ENCODE measurements around the gene HUNK.
"Not testable (repeated sequence)": the region's sequence is repeated elsewhere in the genome, so short reads cannot be mapped to it uniquely, and the experiment has no call there.

The HUNK gene

DNA sequence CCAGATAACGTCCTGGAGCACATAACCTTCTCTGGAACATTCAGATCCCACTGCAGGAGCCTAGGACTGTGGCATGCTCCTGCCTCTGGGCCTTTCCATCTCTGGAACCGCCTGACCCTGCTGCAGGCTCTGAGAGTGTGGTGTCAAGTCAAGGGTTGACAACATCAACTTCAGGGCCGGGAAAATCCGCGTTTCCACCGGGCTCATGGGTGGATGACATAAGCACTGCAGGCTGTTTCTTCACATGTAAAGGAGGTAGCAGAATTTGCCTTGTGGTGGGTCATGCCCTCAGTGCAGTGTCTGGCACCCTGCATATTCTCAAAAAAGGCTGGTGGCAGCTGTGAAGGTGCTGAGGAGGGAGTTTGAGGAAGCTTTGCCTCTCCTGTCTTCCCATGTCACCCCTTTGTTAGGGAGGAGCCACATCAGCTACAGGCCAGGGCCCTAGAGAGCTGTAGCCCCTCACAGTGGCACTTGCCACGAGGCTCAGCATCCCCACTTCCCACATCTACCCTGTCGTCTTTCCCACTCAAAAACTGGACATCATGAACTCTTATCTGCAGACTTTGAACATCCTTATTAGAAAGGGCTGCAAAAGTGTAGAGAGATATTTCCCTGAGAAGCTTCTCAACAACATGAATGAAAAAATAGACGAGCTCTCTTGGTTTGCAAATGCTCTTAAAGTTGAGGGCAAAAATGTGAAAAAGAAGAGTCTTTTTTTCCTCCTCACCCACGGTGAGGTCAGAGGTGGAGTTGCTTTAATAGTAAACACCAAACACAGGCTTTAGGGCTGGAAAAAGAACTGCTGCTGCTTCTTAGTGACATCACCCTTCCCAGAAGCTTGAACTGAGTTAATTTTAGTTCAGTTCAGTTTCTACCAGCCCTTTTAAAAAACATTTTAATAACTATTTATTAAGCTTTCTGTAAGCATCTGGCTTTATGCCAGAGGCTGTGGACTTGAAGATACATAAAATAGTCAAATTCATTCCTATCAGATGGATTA lies 121.3 kb downstream of the HUNK start:
- no peak for DNase-seq (ENCODE audit: low read depth in 2 of 2, low spot score in 1 of 2)

DNA sequence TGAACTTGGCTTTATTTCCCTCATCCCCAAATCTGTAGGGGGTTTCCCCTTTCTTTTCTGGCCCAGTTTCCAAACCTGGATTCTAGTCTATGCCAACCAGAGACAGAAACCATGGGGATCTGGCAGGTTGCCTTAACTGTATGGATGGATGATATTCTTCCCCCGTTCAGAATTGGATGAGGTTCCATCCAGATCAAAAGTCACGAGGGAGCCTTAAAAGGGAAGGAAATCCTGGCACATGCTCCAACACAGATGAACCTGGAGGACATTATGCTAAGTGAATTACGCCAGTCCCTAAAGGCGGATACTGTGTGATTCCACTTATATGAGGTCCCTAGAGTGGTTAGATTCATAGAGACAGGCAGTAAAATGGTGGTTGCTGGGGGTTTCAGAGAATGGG lies 124.4 kb downstream of the HUNK start:
- no peak for DNase-seq (ENCODE audit: low read depth in 2 of 2, low spot score in 1 of 2)

GRCh38 chr21:31999810-32000468 lies 127.1 kb downstream of the HUNK start:
- no peak for DNase-seq (ENCODE audit: low read depth in 2 of 2, low spot score in 1 of 2)

DNA sequence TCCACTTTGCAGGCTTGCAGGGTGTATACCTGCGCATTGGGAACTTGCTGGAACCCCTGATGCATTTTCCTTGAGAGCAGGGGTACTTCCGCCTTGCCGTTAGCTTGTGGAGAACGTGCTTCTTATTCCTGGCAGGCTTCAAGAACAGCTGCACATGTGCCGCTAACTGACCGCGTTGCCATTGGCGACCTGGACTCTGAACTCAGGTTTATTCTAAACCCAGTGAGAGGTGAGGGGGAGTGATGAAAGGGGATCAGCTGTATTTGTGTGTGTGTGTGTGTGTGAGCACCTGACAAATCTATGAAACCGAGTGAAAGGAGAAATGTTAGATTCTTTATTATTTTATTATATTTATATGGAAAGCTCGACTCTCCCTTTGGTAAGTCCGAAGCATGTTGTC lies 128.6 kb downstream of the HUNK start:
- no peak for DNase-seq (ENCODE audit: low read depth in 2 of 2, low spot score in 1 of 2)

GRCh38 chr21:32003411-32003810 lies 130.6 kb downstream of the HUNK start:
- DNase-seq (ENCODE audit: low read depth in 2 of 2, low spot score in 1 of 2): no peak

DNA sequence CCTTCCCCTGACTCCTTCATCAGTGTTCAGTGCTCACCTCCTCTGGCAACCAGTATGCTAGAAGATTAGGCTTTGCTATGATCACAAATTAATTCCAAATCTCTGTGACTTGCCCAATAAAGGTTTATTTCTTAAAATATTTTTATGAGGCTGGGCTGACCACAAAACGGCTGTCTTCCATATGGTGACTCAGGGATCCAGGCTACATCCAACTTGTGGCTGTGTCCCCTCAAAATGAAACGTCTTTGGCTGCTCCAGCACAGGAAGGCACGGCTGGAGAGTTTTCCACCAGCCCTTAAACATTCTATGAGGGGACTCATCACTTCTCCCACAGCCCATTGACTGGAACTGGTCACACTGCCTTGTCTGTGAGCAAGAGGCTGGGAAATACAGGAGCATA lies 131.5 kb downstream of the HUNK start:
- DNase-seq (ENCODE audit: low read depth in 2 of 2, low spot score in 1 of 2): no peak

DNA sequence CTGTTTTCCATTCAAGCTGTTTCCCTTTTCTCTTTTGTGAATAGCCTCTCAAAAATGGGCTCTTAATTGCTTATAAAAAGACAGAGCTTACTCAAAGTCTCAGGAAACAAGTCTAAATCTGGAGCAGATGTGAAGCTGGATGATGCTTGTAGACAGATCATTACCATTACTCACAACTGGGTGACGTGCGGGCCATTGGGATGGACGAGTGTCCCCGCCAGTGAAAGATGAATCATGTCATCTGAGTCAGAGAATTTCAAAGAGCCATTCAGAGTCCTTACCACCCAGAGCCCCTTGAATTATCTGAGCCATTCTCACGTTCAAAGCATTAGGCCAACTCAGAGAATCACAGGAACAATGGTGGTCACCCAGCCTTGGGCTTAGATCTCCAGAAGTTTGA lies 134.6 kb downstream of the HUNK start:
- DNase-seq (ENCODE audit: low read depth in 2 of 2, low spot score in 1 of 2): no peak

- no peak for DNase-seq (ENCODE audit: low read depth in 2 of 2, low spot score in 1 of 2)
Measured at GRCh38 chr21:32008714-32009113, 135.9 kb downstream of the HUNK start.

- no peak for DNase-seq (ENCODE audit: low read depth in 2 of 2, low spot score in 1 of 2)
Measured at GRCh38 chr21:32009263-32009662, 136.4 kb downstream of the HUNK start.

- no peak for DNase-seq (ENCODE audit: low read depth in 2 of 2, low spot score in 1 of 2)
Measured at GRCh38 chr21:32015461-32016139, 142.8 kb downstream of the HUNK start.

DNA sequence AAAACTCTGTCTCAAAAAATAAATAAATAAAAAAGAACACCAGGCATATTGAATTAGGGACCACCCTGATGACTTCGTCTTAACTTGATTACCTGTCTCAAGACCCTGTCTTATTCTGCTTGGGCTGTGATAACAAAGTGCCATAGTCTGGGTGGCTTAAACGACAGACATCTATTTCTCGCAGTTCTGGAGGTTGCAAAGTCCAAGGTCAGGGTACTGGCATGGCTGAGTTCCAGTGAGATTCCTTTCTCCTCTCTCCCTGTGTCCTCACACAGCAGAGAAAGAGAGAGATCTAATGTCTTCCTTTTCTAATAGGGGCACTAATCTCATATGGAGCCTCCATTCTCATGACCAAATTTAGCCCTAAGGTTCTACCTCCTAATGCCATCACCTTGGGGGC lies 145.6 kb downstream of the HUNK start:
- DNase-seq (ENCODE audit: low read depth in 2 of 2, low spot score in 1 of 2): no peak

DNA sequence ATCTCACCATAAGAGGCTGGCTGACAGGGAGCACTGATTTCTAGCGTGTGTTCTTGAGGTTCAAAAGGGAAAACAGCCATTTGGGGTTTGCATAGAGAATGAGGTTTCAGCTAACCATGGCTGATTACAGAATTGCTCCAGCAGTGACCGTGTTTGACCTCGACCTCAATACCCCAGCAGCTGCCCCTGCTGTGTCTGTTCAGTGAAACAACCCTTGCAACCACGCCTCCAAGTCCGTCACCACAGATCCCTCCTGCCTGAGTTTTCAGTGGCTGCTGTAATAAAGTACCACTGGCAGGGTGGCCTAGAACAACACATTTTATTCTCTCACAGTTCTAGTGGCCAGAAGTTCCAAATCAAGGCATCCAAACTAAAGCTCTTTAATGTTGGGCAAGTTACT lies 147.7 kb downstream of the HUNK start:
- no peak for DNase-seq (ENCODE audit: low read depth in 2 of 2, low spot score in 1 of 2)

DNA sequence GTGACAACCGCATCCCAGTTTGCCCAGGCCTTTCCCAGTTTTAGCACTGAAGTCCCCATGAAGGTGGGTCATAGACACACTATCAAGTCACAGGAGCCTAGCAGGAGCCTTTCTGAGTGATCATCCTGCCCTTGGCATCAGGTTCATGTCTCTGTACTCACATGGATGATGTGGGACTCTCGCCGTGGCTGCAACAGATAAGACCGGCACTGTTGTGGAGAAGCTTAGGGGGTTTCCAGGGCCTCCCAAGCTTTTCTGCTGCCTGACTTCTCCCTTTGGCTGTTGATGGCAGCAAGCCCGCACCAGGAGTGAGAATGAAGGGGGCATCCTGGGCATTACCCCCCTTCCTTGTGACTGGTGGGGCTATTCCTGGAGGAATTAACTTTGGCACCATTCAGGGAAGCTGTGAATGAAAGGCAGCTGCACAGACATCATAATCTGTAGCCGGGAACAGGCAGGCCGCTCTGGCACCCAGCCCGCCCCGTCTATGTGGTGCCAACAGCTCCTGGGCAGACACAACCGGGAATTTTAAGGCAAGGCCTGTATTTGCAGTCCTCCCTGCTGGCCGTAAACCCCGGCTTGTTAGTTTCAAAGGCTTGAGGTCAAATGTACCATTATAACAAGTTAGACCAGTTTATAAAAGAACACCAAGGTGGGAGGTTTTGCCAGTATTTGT lies 148.6 kb downstream of the HUNK start:
- DNase-seq (ENCODE audit: low read depth in 2 of 2, low spot score in 1 of 2): no peak

DNA sequence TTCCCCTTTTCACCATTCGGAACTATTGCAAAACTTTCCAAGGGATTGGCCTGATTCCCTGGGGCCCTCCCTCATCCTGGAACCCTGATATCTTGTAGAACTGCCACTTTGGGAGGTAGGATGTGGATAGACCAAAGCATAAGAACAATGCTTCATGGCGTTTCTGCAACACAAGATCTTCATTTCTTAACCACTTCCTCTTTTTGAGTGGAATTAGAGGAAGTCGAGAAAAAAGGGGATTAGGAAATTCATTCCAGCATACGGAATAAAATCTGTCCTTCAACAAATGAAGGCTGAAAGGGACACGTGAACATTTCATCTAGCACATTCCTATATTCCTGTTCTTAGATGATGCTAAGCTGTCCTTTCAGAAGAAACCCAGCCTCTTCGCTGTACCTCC lies 149.3 kb downstream of the HUNK start:
- DNase-seq (ENCODE audit: low read depth in 2 of 2, low spot score in 1 of 2): no peak

- no peak for DNase-seq (ENCODE audit: low read depth in 2 of 2, low spot score in 1 of 2)
Measured at GRCh38 chr21:32030146-32030652, 157.4 kb downstream of the HUNK start.

DNA sequence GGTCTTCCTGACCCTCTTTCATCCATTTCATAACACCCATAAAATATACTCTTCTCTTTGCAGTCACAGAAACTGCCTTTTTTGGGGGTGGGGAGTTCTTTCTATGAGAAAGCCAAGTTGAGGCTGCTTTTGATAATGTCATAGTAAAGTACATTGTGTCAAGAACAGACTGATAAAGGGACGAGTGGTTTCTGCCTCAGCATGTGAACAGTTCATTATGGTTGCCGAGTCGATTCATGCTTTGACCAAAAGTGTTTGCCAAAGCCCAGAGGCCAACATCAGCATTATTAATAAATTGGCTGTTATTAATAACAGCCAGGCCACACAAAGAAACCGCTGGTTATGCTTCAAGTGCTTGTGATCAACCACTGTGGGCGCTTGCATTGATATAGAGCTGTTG lies 162.0 kb downstream of the HUNK start:
- DNase-seq (ENCODE audit: low read depth in 2 of 2, low spot score in 1 of 2): no peak

DNA sequence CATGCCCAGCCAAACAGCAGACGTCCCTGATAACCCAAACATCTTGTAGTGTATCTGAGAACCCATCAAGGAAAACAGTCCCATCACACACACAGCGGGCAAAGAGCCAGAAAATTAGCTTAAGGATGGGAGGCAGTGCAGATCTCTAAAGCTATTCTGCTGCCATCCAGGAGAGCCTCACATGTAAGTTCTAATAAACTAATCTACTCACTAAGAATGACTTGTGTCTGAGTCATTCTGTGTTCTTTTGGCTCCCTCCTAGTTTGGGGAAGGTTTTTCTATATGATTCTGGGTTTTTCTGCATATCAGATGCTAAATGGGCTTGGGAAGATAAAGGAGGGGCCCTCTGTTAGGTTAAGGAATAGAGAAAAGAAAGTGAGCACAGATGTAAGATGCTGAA lies 162.8 kb downstream of the HUNK start:
- DNase-seq (ENCODE audit: low read depth in 2 of 2, low spot score in 1 of 2): no peak

DNA sequence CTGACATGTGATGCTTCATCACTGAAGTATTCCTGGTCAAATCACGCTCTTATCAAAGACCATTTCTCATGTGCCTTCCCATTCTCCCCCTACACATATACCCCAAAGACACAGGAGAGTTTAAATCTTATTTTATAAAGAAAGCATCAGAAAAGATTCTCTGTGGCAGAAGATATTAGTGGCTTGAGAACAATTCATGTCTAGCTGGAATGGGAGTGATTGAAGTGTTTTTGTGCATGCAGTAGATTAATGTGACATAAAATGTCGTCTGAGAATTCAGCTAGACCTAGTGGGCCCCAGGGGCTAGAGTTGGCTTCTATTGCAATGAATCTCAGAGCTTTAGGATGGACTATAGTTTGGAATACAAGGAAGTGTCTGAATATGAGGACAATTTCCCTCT lies 163.9 kb downstream of the HUNK start:
- no peak for DNase-seq (ENCODE audit: low read depth in 2 of 2, low spot score in 1 of 2)

GRCh38 chr21:32038751-32039150 lies 165.9 kb downstream of the HUNK start:
- not testable (repeated sequence) for DNase-seq (ENCODE audit: low read depth in 2 of 2, low spot score in 1 of 2)

DNA sequence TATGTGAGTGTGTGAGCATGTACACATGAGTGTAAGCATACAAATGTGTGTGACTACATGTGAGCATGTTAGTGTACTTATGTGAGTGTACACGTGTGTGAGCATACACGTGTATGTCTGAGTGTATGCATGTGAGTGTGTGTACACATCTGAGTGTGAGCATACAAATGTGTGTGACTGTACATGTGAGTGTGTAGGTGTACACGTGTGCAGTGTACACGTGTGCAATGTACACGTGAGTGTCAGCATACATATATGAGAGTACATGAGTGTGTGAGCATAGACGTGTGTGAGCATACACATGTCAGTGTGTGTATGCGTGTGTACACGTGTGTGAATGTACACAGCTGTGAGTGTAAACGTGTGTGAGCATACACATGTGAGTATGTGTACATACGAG lies 170.6 kb downstream of the HUNK start:
- DNase-seq (ENCODE audit: low read depth in 2 of 2, low spot score in 1 of 2): no peak

Data from stimulated activated CD8-positive, alpha-beta memory T cell treated with anti-CD3 and anti-CD28 coated beads, Interleukin-4, amount 100 ng/mL, for 4 hours (primary cell).